Tibial nerve (tissue), 4 donors: ENCODE results near the gene BICDL1.

Experiments used
- EP300 ChIP-seq, 2 donors: sonication (generic); formaldehyde crosslinking; IDR thresholded peaks; one replicate each; pipeline ENCODE4 v1.6.1; 2017; ENCODE audit warnings: antibody characterized with exemption in 2 of 2, mild to moderate bottlenecking in 1 of 2
- TF ChIP-seq, protein P1 (sequence below), 5 experiments: fragments of 200-600 bp in 3 of 5; fragments of 450-650 bp in 2 of 5; sonication (generic) in 3 of 5; IDR thresholded peaks; one replicate each; pipeline ENCODE4 v1.5.1; 2016 to 2019; ENCODE audit warnings: antibody characterized with exemption in 5 of 5, mild to moderate bottlenecking in 3 of 5, moderate library complexity in 2 of 5

GRCh38 chr12:119992129-119992705, 3.2 kb downstream of the BICDL1 start:
- TF ChIP-seq, protein P1, sequence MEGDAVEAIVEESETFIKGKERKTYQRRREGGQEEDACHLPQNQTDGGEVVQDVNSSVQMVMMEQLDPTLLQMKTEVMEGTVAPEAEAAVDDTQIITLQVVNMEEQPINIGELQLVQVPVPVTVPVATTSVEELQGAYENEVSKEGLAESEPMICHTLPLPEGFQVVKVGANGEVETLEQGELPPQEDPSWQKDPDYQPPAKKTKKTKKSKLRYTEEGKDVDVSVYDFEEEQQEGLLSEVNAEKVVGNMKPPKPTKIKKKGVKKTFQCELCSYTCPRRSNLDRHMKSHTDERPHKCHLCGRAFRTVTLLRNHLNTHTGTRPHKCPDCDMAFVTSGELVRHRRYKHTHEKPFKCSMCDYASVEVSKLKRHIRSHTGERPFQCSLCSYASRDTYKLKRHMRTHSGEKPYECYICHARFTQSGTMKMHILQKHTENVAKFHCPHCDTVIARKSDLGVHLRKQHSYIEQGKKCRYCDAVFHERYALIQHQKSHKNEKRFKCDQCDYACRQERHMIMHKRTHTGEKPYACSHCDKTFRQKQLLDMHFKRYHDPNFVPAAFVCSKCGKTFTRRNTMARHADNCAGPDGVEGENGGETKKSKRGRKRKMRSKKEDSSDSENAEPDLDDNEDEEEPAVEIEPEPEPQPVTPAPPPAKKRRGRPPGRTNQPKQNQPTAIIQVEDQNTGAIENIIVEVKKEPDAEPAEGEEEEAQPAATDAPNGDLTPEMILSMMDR (IDR thresholded peaks at IDR 0.05): no peak
- TF ChIP-seq EP300 (IDR thresholded peaks at IDR 0.05): no peak
